ENCODE results near the gene RNF34. TPM values are rescaled to one million over a fixed set of nuclear protein-coding genes. Genes with fewer than 3 reads are reported as not detected.

Gene RNF34
- total RNA-seq, 1 donor from 2014 or later: 45.1 TPM

DNA sequence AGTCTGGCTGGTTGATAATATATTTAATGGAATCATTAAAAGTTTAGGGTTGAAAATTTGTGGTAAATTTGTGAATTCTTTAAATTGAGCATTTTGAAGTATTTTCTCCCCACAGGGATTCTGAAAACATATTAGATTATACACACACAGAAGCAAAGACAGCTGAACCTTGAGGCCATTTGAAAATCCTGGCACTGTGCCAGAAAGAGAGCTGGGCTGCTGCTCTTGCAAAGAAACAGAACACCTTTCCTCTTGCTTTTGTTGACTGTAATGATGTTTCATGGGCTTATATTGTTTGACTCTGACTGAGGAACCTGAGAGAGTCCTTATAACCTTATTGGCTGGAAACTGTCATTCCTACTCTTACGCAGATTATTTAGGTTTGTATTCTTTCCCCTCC, 4.8 kb downstream of the RNF34 start:
- Histone ChIP-seq H3K4me1 (peaks cover 0 to 15% of the 10 kb centered on the region in 2 donors), H3K4me3 (no peak overlapping the region), H3K36me3 (peaks cover 20 to 23% of the 10 kb centered on the region in 2 donors), H3K27ac (no peak overlapping the region), H3K9me3 (no peaks in the 10 kb centered on the region), H3K27me3 (no peaks in the 10 kb centered on the region)
- intact Hi-C loops (cut with DNase I): no loop called here
- DNase-seq (ENCODE audit: low spot score in 2 of 2): no peak
- TF ChIP-seq, protein P1, sequence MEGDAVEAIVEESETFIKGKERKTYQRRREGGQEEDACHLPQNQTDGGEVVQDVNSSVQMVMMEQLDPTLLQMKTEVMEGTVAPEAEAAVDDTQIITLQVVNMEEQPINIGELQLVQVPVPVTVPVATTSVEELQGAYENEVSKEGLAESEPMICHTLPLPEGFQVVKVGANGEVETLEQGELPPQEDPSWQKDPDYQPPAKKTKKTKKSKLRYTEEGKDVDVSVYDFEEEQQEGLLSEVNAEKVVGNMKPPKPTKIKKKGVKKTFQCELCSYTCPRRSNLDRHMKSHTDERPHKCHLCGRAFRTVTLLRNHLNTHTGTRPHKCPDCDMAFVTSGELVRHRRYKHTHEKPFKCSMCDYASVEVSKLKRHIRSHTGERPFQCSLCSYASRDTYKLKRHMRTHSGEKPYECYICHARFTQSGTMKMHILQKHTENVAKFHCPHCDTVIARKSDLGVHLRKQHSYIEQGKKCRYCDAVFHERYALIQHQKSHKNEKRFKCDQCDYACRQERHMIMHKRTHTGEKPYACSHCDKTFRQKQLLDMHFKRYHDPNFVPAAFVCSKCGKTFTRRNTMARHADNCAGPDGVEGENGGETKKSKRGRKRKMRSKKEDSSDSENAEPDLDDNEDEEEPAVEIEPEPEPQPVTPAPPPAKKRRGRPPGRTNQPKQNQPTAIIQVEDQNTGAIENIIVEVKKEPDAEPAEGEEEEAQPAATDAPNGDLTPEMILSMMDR (IDR thresholded peaks at IDR 0.05): no peak

DNA sequence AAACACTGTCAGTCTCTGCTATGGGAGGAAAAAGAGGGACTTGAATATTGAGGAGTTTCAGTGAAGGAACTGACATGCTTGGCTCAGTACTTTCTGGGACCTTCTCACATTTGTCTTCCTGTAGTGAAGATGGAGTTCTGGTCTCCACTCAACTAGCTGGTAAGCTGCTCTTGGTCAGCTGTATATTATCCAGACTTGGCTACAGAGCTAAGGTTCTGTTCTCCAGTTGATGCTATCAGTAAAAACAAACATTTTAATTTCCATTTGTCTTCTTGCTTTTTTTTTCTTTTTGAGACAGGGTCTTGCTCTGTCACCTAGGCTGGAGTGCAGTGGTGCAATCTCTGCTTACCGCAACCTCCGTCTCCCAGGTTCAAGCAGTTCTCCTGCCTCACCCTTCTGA, 5.3 kb downstream of the RNF34 start:
- H3K4me1 ChIP-seq: peaks cover 0 to 15% of the 10 kb centered on the region in 2 donors

DNA sequence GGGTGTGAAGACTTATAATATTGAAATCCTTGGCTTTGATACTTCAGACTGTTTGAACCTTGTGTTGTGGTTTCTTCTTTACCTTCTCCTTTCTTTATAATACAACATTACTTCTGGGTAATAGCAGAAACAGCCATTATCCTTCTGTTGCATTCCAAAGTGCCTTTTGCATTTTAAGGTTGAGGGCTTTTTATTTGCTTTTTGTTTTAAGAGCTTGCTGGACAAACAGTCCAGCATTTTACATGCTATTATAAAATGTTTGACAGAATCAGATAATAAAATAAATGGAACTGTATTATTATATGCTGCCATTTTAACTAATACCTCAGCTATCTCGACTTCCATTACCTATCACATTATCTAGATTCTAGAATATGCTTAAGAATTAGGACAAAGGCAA, 14.0 kb downstream of the RNF34 start:
- TF ChIP-seq, protein P1 (IDR thresholded peaks at IDR 0.05): no peak
- H3K27ac ChIP-seq: no peak overlapping the region
- peaks cover 13 to 14% of the 10 kb centered on the region in 2 donors for H3K36me3 ChIP-seq
- H3K4me3 ChIP-seq: no peak overlapping the region
- no peaks in the 10 kb centered on the region for H3K9me3 ChIP-seq
- H3K27me3 ChIP-seq: no peaks in the 10 kb centered on the region
- DNase-seq (ENCODE audit: low spot score in 2 of 2): no peak
- intact Hi-C loops (cut with DNase I): no loop called here
- no peaks in the 10 kb centered on the region for H3K4me1 ChIP-seq

More for the DNA sequence above, 5.3 kb downstream of the RNF34 start:
- no peak overlapping the region for H3K27ac ChIP-seq
- no peaks in the 10 kb centered on the region for H3K27me3 ChIP-seq
- intact Hi-C loops (cut with DNase I): no loop called here
- TF ChIP-seq, protein P1 (IDR thresholded peaks at IDR 0.05): no peak
- peaks cover 20 to 23% of the 10 kb centered on the region in 2 donors for H3K36me3 ChIP-seq
- no peaks in the 10 kb centered on the region for H3K9me3 ChIP-seq
- no peak overlapping the region for H3K4me3 ChIP-seq
- peak in 1 of 2 donors; percentile 5 for DNase-seq (ENCODE audit: low spot score in 2 of 2)

DNA sequence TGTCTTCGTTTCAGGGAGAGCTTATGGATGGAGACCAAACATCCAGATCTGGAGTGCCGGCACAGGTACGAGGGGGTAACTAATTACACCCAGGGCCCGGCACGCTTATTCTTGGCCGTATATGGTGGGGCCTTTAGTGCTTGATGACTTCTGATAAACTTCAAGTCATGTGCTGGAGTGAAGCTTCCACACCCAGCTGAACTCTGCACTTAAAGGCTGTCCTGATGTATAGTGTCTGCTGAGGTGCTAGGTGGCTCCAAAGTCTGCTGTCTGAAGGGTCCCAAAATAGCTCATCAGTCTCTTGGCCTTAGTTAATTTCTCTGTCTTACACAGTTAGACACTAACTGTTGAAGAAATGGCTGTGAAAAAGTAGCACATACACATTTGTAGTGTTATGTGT, 17.9 kb downstream of the RNF34 start:
- Histone ChIP-seq H3K36me3 (peaks cover 31 to 33% of the 10 kb centered on the region in 2 donors), H3K4me3 (no peak overlapping the region), H3K27ac (no peak overlapping the region), H3K9me3 (no peaks in the 10 kb centered on the region), H3K4me1 (no peaks in the 10 kb centered on the region), H3K27me3 (no peaks in the 10 kb centered on the region)
- intact Hi-C loops (cut with DNase I): no loop called here
- TF ChIP-seq, protein P1 (IDR thresholded peaks at IDR 0.05): no peak
- DNase-seq (ENCODE audit: low spot score in 2 of 2): no peak

DNA sequence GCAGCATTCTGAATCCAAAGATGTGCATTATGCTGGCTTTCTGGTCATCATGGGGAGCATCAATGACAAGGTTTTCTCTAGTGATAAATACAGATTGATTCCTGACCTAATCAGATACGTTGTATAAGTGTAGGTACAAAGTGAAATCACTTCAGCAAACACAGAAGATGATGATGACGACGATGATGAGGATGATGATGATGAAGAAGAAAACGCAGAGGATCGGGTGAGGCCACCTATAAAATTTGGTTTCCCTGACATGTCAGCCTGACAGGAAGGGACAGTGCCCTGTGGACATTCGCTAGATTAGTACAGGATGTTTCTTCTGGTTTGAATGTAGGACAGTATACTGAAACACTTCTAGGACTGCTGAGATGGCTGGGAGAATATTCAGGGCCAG, 20.2 kb downstream of the RNF34 start:
- intact Hi-C loops (cut with DNase I): no loop called here
- no peak overlapping the region for H3K27ac ChIP-seq
- H3K9me3 ChIP-seq: no peaks in the 10 kb centered on the region
- H3K4me1 ChIP-seq: no peaks in the 10 kb centered on the region
- TF ChIP-seq, protein P1 (IDR thresholded peaks at IDR 0.05): no peak
- H3K4me3 ChIP-seq: no peak overlapping the region
- H3K36me3 ChIP-seq: peaks cover 47 to 54% of the 10 kb centered on the region in 2 donors
- H3K27me3 ChIP-seq: no peaks in the 10 kb centered on the region
- no peak for DNase-seq (ENCODE audit: low spot score in 2 of 2)

DNA sequence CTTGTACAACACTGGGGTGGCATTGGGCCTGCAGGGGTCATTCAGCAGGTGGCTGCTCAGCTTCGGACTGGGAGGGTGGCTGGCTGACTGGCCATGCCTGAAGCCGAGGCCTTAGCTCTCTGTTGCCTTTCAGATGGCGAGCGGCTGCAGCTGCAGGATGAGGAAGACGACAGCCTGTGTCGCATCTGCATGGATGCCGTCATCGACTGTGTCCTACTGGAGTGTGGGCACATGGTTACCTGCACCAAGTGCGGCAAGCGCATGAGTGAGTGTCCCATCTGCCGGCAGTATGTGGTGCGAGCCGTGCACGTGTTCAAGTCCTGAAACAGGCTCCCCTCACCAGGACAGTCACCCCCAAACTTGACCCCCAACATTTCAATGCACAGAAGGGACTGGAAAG, 23.3 kb downstream of the RNF34 start:
- TF ChIP-seq, protein P1 (IDR thresholded peaks at IDR 0.05): no peak
- Histone ChIP-seq H3K9me3 (no peaks in the 10 kb centered on the region), H3K4me3 (no peak overlapping the region), H3K4me1 (no peaks in the 10 kb centered on the region), H3K36me3 (peaks cover 52 to 64% of the 10 kb centered on the region in 2 donors), H3K27me3 (no peaks in the 10 kb centered on the region), H3K27ac (no peak overlapping the region)
- DNase-seq (ENCODE audit: low spot score in 2 of 2): no peak
- intact Hi-C loops (cut with DNase I): no loop called here

Measured in ascending aorta (tissue), 2 donors.